GM18502 (cell line): Measurements from ENCODE around the gene CORT.
A peak's percentile ranks its signal among the peaks of the same experiment; 100 is the strongest.
"Not testable (repeated sequence)": the region's sequence is repeated elsewhere in the genome, so short reads cannot be mapped to it uniquely, and the experiment has no call there.

ENCODE experiments used
- ATAC-seq: cut with Tn5 transposase; IDR thresholded peaks from one replicate; pipeline ENCODE4 v1.9.1; 2021; ENCODE audit warnings: mild to moderate bottlenecking; ENCODE audit not compliant: unreplicated experiment, poor library complexity

The CORT gene, protein sequence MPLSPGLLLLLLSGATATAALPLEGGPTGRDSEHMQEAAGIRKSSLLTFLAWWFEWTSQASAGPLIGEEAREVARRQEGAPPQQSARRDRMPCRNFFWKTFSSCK

DNA sequence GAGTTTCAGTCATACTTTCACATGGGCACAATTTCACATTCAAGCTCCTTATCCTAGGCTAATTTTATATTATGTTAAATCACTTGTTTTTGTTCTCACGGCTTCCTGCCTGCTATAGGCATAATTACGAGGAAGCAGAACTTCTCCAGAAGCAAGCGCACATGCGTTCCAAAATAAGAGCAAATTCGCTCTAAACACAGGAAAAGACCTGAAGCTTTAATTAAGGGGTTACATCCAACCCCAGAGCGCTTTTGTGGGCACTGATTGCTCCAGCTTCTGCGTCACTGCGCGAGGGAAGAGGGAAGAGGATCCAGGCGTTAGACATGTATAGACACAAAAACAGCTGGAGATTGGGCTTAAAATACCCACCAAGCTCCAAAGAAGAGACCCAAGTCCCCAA, at the start of gene CORT:
Gene CORT, plus strand, starts transcription at position 281 of the 400 bp plus-strand sequence. CDS start 193 bp downstream, outside the sequence.
- no peak for ATAC-seq

DNA sequence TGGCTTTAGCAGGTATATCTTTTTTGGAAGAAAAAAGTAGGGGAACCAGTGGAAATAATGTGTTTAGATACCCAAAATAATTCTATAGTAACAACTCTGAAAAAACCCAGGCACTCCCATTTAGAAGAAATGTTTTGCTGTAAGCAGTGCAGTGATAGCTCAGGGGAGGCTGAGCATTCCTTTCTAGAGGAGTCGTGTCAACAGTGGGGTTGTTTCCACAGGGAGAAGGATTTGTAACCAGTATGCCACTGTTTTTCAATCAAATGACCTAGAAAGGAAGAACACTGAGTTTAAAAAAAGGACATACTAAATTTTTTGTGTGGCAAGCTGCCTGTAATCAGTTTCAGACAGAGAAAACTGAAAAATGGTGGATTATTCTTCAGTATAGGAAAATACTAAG, 48.5 kb upstream of the CORT start:
- ATAC-seq, result no peak

DNA sequence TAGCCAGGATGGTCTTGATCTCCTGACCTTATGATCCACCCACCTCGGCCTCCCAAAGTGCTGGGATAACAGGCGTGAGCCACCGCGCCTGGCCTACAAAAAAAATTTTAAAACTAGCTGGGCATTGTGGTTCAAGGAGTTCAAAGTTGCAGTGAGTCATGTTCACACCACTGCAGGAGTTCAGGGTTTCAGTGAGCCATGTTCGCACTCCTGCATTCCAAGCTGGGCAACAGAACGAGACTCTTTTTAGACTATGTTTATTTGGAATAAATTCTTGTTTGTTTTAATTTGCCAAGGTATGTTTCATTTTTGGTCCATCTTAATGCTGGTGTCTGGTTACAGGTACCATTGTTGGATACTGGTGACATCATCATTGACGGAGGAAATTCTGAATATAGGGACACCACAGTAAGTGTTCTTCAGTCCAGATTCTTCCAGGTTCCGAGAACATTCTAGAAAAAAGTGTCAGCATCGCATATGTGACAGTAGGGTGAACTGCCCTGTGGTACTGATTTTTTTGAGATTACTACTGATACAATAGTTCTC, 47.0 kb upstream of the CORT start:
- ATAC-seq, result no peak

DNA sequence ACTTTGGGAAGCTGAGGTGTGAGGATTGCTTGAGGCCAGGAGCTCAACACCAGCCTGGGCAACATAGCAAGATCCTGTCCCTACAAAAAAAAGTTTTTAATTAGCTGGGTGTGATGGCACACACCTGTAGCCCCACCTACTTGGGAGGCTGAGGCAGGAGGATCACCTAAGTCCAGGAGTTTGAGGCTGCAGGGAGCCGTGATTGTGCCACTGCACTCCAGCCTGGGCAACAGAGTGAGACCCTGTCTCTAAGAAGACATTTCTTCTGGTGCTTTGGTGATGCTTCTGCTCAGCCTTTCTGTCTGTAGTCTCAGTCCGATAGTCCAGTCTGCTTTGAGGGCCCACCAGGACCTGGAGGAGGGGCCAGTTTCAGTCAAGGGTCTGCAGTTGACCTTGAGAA, 42.6 kb upstream of the CORT start:
- no peak for ATAC-seq

DNA sequence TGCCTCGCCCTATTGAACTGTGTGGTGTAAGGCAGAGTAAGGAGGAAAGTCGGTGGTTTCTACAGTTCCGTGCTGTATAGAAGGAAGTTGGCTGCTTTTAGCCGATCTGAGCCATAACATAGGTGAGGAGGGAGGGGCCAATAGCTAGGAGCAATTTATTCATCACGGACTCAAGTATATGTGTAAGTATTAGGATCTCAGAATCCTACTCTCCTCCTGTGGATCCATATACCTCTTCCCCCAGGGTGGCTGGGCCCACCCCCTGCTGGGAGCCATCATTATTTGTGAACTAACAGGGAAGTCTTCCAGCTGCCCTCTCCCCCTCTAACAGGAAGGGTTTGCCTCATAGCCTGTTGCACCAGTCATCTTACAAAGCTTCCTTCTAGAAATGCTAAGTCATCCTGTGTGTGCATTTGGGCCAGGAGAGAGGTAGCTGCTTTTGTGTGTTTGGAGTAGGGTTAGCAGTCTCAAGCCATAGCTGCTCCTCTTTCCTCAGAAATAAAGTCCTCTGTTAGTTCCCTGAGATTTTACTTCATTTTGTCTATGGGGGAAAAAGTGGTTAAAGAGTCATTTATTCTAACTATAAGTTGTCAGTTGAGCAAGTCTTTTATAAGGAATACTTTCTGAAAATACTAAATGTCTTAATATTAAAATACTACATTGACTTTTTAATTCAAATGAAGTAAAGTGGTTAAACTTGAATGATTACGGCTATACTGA, 34.5 kb upstream of the CORT start:
- no peak for ATAC-seq

DNA sequence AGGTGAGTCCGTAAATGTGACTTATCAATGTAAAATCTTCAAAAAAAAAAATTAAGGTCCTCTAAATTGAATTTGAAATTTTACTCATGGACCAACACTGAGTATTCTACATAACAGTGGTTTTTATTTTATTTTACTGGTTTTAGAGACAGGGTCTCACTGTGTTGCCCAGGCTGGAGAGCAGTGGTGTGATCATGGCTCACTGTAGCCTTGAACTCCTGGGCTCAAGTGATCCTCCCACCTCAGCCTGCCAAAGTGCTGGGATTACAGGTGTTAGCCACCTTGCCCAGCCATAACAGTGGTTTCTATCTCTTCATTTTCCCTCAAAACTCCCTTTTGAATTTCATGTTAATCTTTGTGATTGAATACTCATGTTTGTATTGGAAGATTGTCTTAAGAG, 33.9 kb upstream of the CORT start:
- not testable (repeated sequence) for ATAC-seq

DNA sequence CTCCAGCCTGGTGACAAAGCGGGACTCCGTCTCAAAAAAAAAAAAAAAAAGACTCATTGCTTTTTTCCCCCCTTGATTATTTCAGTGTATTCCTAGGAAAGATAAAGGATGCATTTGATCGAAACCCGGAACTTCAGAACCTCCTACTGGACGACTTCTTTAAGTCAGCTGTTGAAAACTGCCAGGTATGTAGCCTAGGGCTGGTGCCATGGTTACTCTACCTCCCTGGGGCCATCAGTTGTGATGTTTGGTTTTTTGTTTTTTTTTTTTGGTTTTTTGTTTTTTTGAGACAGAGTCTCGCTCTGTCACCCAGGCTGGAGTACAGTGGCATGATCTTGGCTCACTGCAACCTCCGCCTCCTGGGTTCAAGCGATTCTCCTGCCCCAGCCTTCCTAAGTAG, 31.1 kb upstream of the CORT start:
- ATAC-seq, result not testable (repeated sequence)

DNA sequence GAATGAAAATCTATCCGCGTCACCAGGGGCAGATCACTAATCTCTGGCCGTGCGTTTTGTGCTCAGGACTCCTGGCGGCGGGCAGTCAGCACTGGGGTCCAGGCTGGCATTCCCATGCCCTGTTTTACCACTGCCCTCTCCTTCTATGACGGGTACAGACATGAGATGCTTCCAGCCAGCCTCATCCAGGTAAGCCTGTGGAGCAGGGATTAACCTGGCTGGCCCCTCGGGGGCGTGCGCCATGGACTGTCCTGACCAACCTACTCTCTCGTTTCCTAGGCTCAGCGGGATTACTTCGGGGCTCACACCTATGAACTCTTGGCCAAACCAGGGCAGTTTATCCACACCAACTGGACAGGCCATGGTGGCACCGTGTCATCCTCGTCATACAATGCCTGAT, 30.5 kb upstream of the CORT start:
- ATAC-seq, result no peak

DNA sequence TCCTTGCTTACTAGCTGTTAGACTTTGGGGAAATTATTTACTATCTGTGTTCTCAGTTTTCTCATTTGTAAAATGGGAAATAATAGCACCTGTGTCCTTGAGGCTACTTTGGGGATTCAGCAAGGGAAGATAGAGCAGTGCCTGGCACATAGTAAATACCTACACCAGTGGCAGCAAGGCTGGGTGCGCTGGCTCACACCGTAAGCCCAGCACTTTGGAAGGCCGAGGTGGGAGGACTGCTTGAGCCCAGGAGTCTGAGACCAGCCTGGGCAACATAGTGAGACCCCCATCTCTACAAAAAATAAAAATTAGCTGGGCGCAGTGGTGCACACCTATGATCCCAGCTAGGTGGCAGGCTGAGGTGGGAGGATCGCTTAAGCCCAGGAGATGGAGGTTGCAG, 28.2 kb upstream of the CORT start:
- ATAC-seq, result no peak

DNA sequence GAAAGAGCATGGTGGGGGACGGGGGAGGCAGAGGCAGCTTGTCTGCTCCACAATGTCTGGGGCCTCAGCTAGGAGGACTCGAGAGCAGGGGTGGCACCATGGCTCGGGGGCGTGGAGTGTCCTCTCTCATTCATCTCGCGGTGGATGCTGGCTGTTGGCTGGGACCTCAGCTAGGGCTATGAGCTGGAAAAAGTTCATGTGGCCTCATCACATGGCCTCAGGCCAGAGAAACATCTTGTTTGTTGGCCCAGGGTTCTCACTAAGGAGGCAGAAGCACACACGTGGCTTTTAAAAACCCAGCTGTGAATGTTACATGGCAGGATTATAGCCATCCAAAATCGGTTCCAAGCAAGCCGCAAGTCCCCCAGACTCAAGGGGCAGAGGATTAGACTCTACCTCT, 25.8 kb upstream of the CORT start:
- no peak for ATAC-seq

DNA sequence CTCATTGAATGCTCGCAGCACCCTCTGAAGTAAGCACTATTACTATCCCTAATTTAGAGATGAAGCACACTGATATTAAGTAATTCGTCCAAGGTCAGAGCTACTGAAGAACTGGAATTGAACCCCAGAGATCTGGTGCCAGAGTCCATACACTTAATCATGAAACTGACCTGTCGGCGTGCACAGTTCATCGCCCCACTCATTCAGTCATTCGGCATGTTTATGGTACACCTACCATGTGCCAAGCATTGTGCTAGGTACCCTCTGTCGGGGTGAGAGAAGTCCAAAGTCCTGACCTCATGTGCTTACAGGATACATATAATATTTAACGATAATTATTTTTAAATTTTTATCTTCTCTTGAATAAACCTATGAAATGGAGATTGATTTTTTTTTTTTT, 25.2 kb upstream of the CORT start:
- ATAC-seq, result no peak

DNA sequence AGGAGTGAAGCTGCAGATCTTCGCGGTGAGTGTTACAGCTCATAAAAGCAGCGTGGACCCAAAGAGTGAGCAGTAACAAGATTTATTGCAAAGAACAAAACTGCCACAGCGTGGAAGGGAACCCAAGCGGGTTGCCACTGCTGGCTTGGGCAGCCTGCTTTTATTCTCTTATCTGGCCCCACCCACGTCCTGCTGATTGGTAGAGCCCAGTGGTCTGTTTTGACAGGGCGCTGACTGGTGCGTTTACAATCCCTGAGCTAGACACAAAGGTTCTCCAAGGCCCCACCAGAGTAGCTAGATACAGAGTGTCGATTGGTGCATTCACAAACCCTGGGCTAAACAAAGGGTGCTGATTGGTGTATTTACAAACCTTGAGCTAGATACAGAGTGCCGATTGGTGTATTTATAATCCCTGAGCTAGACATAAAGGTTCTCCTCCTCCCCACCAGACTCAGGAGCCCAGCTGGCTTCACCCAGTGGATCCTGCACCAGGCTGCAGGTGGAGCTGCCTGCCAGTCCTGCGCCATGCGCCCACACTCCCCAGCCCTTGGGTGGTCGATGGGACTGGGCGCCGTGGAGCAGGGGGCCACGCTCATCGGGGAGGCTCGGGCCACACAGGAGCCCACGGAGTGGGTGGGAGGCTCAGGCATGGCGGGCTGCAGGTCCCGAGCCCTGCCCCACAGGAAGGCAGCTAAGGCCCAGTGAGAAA, 23.9 kb upstream of the CORT start:
- not testable (repeated sequence) for ATAC-seq

DNA sequence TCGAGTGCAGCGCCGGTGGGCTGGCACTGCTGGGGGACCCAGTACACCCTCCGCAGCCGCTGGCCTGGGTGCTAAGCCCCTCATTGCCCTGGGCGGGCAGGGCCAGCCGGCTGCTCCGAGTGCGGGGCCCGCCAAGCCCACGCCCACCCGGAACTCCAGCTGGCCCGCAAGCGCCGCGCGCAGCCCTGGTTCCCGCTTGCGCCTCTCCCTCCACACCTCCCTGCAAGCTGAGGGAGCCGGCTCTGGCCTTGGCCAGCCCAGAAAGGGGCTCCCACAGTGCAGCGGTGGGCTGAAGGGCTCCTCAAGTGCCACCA, 23.3 kb upstream of the CORT start:
- ATAC-seq, result not testable (repeated sequence)

DNA sequence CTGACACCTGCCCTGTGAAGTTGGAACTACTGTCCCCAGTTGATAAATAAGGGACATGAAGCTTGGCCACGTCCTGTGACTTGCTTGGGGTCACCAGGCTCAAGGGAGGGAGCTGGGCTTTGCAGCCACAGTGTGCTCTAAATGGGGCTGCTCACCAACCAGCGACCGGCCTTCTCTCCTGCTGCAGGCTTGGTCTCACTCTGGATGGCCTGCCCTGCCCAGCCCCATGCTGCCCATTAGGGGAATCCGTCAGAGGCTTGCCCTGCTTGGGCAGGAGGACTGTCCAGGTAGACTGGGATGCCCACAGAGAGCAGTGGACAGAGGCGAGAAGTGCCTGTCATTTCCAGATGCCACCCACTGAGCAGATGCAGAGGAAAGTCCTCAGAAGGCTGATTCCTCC, 20.8 kb upstream of the CORT start:
- no peak for ATAC-seq

DNA sequence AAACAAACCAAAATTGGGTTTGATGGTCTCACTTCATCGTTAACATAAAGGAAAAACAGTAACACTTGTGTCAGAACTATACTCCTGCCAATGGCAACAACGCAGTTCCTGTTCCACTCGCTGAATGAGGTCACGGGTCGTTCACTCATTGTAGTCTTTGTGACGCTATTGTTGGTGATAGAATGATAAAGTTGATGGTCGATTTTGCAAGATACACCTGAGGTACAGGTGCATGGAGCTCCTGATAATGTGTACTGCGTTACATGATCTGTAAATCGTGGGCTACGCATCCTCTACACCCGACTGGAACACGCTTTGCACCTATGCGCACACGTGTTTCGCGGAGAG, 20.0 kb upstream of the CORT start:
- ATAC-seq, result peak; percentile 12

DNA sequence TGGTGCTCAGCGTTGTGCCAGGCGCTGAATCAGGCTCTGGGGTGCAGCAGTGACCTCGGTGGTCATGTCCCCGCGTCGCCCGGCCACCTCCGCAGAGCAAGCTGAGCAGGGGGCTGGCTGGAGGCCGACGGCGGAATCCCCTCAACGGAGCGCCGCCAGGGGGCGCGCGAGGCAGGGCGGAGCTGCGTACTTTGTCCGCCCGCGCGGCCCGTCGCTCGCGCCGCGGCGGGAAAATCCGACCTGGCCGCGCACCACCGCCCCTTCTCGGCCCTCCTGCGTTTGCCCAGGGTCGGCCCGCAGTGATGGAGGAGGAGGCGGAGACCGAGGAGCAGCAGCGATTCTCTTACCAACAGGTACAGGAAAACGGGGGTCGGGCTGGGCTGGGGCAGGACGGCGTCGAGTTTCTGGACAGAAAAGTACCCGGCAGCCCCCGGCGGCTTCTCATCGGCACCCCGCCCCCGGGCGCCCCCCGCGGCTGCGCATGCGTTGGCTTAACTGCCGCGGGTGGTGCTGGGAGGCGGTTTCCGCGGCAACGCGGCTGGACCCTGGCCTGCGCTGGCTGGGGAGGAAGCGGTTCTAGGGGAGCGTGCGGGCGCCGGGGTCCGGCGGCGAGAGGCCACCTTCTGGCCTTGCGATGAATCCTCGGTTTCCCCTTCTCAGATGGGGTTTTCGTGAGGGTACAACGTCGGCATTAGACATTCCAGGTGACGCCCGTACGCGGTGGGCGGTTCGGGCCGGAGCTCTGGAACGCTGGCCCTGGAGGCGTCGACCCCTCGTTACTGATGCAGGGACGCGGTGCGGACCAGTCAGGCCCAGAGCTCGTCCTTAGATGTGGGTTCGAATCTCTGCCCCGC, 19.4 kb upstream of the CORT start, which contains the start of gene CENPS:
Gene CENPS, plus strand, starts transcription at position 218 of the 854 bp plus-strand sequence. Its CDS starts 85 bp downstream, at position 303.
- peak; percentile 82 for ATAC-seq

DNA sequence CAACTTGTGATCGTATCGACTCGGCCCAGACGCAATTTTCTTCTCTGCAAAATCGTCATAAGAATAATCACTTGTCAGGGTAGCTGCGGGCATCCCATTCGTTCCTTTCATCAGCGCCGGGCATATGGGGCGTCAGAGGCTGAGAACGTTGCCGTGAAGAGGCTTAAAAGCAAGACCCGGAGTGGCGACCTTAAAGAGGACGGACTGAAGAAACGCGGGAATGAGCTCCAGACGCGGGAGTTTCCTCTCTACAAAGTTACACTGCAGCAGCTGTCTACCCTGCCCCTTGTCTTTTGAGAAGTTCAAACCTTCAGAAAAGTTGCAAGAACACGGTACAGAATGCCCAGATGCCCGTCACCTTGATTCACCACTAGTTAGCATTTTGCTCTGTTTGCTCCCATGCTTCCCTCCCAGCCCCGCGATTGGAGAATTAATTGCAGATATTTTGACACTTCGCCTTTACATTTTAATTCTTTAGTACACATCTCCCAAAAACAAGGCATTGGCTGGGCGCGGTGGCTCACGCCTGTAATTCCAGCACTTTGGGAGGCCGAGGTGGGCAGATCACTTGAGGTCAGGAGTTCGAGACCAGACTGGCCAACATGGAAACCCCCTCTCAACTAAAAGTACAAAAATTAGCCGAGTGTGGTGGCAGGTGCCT, 18.6 kb upstream of the CORT start:
- ATAC-seq, result no peak

DNA sequence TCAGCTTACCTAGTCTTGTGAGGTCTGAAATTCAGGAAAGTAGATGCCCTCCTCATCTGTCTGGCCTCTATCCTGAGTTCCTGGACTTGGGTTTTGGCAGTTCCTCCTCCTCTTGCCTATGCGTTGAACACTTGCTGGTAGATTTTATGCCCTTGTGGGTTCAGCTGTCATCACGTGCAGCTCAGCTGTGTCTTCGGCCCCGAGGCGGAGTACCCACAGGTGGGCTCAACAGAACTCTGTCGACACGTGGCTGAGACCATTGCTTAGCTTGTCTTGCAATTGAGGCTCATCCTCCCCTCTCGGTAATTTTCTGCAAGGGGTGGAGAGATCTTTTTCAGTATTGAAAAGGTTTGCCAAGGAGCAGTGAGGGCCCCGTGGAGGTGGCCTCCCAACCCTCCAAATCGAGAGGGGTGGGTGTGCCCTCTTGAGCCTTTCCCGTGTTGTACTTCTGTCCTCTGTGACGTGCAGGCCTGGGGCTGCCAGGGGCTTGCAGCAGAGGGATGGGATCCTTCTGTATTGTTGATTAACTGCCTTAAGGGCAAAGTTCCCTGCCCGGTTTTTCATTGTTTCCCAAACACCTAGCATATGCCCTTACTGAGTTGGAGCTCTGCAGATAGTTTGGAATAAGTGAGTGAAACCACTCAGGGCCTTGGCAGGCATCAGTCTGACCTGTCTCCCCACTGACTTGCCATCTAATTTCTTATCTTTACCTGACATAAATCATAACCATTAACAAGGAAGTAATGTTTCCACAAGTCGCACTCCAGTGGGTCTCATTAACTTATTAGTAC, 16.7 kb upstream of the CORT start:
- ATAC-seq, result no peak

DNA sequence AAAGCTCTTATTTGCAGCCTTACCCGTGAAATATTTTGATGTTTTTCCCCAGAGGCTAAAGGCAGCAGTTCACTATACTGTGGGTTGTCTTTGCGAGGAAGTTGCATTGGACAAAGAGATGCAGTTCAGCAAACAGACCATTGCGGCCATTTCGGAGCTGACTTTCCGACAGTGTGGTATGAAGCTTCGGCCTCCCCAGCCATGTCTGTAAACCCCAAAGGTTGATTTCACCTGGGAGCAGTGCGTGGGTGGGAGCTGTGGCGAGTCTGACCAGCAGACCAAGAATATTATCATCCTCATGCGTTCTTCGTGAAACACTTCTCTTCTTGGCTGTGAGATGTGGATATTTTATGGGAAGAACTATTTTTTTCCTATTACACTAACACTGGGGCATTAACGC, 16.0 kb upstream of the CORT start:
- no peak for ATAC-seq
